Ishikawa (cell line): ENCODE results near the gene MINDY1.

ENCODE experiments used
- CEBPB ChIP-seq: IDR thresholded peaks from 2 replicates; pipeline ENCODE4 v1.6.1; 2012
- CREB1 ChIP-seq: IDR thresholded peaks from 2 replicates; pipeline ENCODE4 v1.6.1; 2012; ENCODE audit warnings: low read depth
- EGR1 ChIP-seq: IDR thresholded peaks from 2 replicates; pipeline ENCODE4 v1.6.1; 2012
- EP300 ChIP-seq: IDR thresholded peaks from 2 replicates; pipeline ENCODE4 v1.6.1; 2012; ENCODE audit warnings: borderline replicate concordance
- FOXM1 ChIP-seq: IDR thresholded peaks from 2 replicates; pipeline ENCODE4 v1.6.1; 2012; ENCODE audit warnings: low read depth, borderline replicate concordance
- MAX ChIP-seq: IDR thresholded peaks from 2 replicates; pipeline ENCODE4 v1.6.1; 2012
- NFIC ChIP-seq: IDR thresholded peaks from 2 replicates; pipeline ENCODE4 v1.6.1; 2012
- RAD21 ChIP-seq: IDR thresholded peaks from 2 replicates; pipeline ENCODE4 v1.6.1; 2012; ENCODE audit warnings: low read depth
- REST ChIP-seq: IDR thresholded peaks from 2 replicates; pipeline ENCODE4 v1.6.1; 2012; ENCODE audit warnings: low read depth, mild to moderate bottlenecking
- TAF1 ChIP-seq: IDR thresholded peaks from 2 replicates; pipeline ENCODE4 v1.6.1; 2012; ENCODE audit warnings: low read depth, mild to moderate bottlenecking
- TCF12 ChIP-seq: IDR thresholded peaks from 2 replicates; pipeline ENCODE4 v1.6.1; 2012; ENCODE audit warnings: low read depth
- TEAD4 ChIP-seq: IDR thresholded peaks from 2 replicates; pipeline ENCODE4 v1.6.1; 2012
- YY1 ChIP-seq: IDR thresholded peaks from 2 replicates; pipeline ENCODE4 v1.6.1; 2012; ENCODE audit warnings: low read depth
- ZBTB7A ChIP-seq: IDR thresholded peaks from 2 replicates; pipeline ENCODE4 v1.6.1; 2012; ENCODE audit warnings: low read depth
- TF ChIP-seq, protein P1 (sequence below): IDR thresholded peaks from 2 replicates; pipeline ENCODE4 v1.6.1; 2012

The MINDY1 gene

DNA sequence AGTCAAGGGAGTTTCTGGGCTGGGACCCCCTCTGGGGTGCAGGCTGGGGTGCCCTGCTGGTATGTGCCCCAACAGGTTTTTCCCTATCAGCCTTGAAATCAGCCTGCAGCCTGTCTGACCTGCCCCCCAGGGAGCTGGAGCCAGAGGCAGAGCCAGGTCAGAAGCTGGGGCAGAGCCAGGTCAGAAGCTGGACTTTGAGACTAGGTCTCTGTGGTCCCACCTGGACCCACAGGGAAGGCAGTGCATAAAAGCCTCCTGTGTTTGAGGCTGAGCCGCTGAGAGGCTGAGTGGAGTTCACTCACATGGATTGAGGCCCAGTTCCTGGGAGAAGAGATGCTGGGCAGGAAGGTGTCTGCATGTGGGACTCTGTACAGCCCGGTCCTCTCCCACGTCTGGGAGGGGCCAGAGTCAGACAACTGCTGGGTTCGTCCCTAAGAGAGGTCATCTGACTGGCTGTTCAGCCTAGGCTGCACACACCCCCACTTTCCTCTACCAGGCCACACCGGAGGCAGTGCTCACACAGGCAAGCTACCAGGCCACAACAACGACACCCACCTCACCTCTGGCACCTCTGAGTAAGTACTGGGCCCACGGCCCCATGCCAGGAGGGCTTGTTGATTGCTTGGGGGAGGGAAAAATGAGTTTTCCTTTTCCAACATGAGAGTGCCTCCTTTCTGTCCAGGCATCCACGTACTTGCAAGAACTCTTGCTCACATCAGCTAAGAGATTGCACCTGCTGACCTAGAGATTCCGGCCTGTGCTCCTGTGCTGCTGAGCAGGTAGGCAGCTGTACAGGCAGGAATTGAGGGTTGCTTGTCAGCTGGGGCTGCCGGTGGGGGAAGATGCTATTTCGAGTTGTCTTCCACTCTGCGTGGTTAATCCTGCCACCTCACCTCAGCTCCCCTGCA, 24.6 kb downstream of the MINDY1 start, which contains the start of gene ANXA9:
TSS of gene ANXA9 (plus strand) at position 488 of the 908 bp plus-strand sequence. CDS start 814 bp downstream, outside the sequence.
- TF ChIP-seq NFIC (peak; percentile 86), CEBPB (0 out of 2 replicates have a peak, but pooled peaks have one; percentile 12), MAX (peak; percentile 42; the same call in 1 of the 2 replicates), CREB1 (no peak), TAF1 (no peak), EP300 (peak; percentile 86), EGR1 (no peak; the same call in 1 of the 2 replicates), TEAD4 (peak; percentile 96), ZBTB7A (peak; percentile 92), TCF12 (peak; percentile 89)
- TF ChIP-seq, protein P1, sequence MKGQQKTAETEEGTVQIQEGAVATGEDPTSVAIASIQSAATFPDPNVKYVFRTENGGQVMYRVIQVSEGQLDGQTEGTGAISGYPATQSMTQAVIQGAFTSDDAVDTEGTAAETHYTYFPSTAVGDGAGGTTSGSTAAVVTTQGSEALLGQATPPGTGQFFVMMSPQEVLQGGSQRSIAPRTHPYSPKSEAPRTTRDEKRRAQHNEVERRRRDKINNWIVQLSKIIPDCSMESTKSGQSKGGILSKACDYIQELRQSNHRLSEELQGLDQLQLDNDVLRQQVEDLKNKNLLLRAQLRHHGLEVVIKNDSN = peak; percentile 61

GRCh38 chr1:150981177-150981804, 25.4 kb downstream of the MINDY1 start:
- TF ChIP-seq EGR1 = no peak
- TF ChIP-seq ZBTB7A = no peak
- 0 out of 2 replicates have a peak, but pooled peaks have one; percentile 35 for TF ChIP-seq TAF1
- no peak for TF ChIP-seq CREB1
- peak; percentile 21; the same call in 1 of the 2 replicates for TF ChIP-seq TEAD4
- peak; percentile 58 for TF ChIP-seq MAX
- peak; percentile 63; the same call in 1 of the 2 replicates for TF ChIP-seq CEBPB
- TF ChIP-seq TCF12 = no peak
- TF ChIP-seq YY1 = 0 out of 2 replicates have a peak, but pooled peaks have one; percentile 12

- TF ChIP-seq REST = no peak
- TF ChIP-seq TAF1 = no peak
- TF ChIP-seq RAD21 = peak; percentile 84
- TF ChIP-seq EP300 = no peak
- peak; percentile 94 for TF ChIP-seq ZBTB7A
- no peak for TF ChIP-seq TEAD4
- peak; percentile 46; the same call in 1 of the 2 replicates for TF ChIP-seq TCF12
- no peak; the same call in 1 of the 2 replicates for TF ChIP-seq FOXM1
- peak; percentile 59 for TF ChIP-seq NFIC
- no peak for TF ChIP-seq EGR1
Measured at GRCh38 chr1:150979092-150980056, 27.3 kb downstream of the MINDY1 start.

DNA sequence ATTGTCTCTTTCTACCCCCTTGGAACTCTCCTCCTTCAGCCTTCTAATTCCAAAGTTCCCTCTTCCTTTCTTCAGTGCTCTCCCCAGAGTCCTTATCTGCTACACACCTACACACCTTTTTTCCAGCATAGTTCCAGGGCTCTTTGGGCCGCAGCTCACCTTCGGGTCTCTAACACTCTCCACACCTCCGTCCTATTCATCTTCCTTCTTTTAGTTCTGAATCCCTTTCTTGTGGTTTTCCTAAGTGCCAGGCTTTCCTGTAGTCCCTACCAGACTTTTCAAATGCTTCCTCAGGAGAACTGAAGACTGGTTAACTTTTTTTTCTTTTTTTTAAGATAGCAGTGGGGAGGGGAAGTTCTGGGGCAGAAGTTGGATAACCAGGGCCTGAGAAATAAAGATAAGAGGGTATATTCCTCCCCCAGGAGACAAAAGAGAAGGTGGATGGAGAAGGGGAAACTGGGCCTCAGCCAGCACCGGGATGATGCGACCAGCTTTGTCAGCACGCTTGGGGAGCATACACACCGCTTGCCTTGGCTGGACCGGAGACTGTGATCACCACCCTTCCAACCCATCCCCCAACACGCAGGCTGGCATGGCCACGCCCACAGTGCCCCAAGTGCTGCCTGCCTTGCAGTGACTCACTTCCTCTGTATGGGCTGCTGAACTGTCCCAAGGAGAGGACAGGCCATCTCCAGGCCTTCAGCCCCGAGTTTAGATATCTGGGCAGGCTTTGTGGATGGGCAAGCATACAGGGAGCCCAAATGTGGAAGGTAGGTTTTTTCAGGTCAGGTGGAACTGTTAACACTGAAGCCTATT, 29.6 kb downstream of the MINDY1 start:
- TF ChIP-seq, protein P1 = no peak
- 0 out of 2 replicates have a peak, but pooled peaks have one; percentile 16 for TF ChIP-seq YY1
- no peak for TF ChIP-seq TAF1
- no peak for TF ChIP-seq FOXM1
- no peak for TF ChIP-seq NFIC
- no peak for TF ChIP-seq REST
- peak; percentile 56; the same call in 1 of the 2 replicates for TF ChIP-seq EP300
- TF ChIP-seq TEAD4 = peak; percentile 22; the same call in 1 of the 2 replicates
- TF ChIP-seq RAD21 = no peak
- no peak for TF ChIP-seq CEBPB
- peak; percentile 71 for TF ChIP-seq TCF12
- TF ChIP-seq EGR1 = peak; percentile 27; the same call in 1 of the 2 replicates
- no peak for TF ChIP-seq CREB1
